ENCODE measurements around the gene PLXNA4. TPM values are rescaled to one million over a fixed set of nuclear protein-coding genes. Genes with fewer than 3 reads are reported as not detected.

The PLXNA4 gene
- under 0.01 and 1.9 TPM in 2 replicates for total RNA-seq

GRCh38 chr7:132575982-132576720, at the start of gene PLXNA4:
Gene PLXNA4, minus strand, starts transcription at chr7:132576470. Its CDS starts 67,777 bp downstream, at chr7:132508693.

